Stimulated activated CD4-positive, alpha-beta T cell treated with anti-CD3 and anti-CD28 coated beads, Interleukin-12 subunit alpha, Interleukin-12 subunit beta, amount 100 ng/mL, for 24 hours (primary cell): ENCODE measurements around the gene EPX.

ENCODE experiments used
- DNase-seq, 2 experiments: peaks; one replicate each; pipeline ENCODE4 v3.0.0-alpha.2; 2020; ENCODE audit warnings: low read depth in 2 of 2

EPX gene

GRCh38 chr17:58227733-58228132, 35.2 kb downstream of the EPX start:
- DNase-seq = no peak

DNA sequence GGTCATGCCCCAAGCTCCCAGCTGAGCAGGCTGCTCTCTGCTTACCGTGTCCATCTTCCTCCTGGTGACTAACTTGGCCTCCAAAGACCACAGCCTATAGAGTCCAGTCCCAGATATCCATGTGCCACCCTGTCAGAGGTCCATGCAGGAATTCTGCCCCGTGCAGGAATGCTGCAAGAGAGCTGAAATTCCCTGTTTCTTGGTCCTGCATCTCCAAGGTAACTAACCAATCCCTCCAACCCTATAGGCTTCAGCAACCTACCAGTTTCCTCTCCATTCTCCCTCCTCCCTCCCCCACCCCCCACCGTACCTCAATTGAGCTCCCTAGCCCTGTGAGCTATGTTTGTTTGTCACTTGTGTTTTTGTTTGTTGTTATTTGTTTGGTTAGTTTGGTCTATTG, 36.2 kb downstream of the EPX start:
- no peak for DNase-seq

DNA sequence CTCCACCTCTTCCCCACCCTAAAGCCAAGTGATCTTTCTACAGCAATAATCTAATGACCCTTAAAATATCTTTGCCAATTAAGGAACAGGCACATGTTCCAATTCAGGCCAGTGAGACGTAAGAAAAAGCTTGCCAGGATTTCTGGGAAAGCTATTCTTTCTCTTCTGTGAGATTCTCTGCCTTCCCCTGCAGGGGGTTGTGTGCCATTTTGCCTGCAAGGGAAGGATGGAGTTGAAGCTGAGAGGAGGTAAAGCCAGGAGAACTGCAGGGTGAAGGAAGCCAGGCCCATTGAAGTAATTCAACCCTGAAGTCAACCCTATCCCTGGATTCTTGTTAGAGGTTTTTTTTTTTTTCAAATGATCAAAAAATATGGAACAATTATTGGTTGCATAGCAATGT, 36.9 kb downstream of the EPX start:
- DNase-seq = no peak

DNA sequence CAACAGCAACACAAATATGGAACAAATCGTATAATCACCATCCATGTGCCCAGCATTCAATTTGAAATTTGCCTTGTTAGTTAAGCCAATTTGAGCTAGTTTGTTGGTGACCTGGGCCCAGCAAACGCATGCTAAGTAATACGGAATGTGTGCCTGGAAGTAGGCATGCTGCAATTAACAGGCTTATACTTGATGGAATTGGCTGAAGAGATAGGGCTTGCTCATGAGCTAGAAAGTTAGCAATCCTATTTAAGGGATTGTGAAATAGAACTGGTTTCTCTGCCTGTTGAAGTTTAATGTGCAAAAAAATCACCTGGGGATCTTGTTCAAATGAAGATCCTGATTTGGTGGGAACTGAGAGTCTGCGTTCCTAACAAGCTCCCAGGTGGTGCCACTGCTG, 37.4 kb downstream of the EPX start:
- DNase-seq = no peak

GRCh38 chr17:58231641-58232040, 39.1 kb downstream of the EPX start:
- no peak for DNase-seq

- DNase-seq = no peak
Measured at GRCh38 chr17:58232707-58233156, 40.2 kb downstream of the EPX start.

- no peak for DNase-seq
Measured at GRCh38 chr17:58233543-58233942, 41.0 kb downstream of the EPX start.

- no peak for DNase-seq
Measured at GRCh38 chr17:58234512-58234911, 42.0 kb downstream of the EPX start.

GRCh38 chr17:58235821-58236220, 43.3 kb downstream of the EPX start:
- DNase-seq = no peak

- no peak for DNase-seq
Measured at GRCh38 chr17:58236394-58236793, 43.9 kb downstream of the EPX start.

- DNase-seq = no peak
Measured at GRCh38 chr17:58238147-58238634, 45.7 kb downstream of the EPX start, which contains the start of gene LPO. Gene LPO, plus strand, starts transcription at chr17:58238584. Its CDS starts 4,396 bp downstream, at chr17:58242980.

DNA sequence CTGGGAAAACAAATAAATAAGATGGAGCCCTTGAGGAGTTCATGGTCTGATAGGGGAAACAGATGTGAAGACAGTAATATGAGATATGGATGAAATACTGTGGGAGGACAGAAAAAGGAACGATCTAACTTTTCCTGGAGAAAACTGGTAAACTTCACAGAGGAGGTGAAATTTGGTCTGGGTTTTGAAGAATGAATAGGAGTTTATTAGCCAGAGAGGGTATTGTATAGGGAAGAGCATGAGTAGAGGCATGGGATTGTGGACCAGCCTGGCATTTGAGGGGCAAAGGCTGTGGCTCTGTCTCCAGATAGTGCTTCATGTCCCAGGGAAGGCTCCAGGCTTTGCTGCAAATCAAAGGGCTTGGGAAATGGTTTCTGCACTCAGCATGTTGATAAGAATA, 47.5 kb downstream of the EPX start:
- DNase-seq = no peak

GRCh38 chr17:58242171-58242784, 49.8 kb downstream of the EPX start:
- no peak for DNase-seq

DNA sequence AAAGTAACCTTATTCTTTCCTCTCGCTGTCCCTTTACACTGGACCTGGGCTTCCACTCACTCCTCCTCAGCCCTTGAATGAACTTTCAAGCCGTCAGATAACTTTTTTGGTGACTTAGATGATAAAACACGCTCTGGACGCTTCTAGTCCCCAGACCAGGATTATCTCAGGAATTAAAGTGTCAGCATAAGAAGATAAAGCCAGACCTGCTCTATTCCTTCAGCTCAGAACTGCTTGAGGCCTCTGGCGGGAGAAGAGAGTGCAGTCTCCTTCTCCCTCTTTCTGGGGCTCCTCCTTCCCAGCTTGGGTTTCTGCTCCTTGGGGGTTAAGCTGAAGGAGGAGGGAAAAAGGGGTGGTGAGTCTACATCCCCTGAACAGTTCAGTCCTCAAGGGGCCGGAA, 52.4 kb downstream of the EPX start:
- DNase-seq = no peak

DNA sequence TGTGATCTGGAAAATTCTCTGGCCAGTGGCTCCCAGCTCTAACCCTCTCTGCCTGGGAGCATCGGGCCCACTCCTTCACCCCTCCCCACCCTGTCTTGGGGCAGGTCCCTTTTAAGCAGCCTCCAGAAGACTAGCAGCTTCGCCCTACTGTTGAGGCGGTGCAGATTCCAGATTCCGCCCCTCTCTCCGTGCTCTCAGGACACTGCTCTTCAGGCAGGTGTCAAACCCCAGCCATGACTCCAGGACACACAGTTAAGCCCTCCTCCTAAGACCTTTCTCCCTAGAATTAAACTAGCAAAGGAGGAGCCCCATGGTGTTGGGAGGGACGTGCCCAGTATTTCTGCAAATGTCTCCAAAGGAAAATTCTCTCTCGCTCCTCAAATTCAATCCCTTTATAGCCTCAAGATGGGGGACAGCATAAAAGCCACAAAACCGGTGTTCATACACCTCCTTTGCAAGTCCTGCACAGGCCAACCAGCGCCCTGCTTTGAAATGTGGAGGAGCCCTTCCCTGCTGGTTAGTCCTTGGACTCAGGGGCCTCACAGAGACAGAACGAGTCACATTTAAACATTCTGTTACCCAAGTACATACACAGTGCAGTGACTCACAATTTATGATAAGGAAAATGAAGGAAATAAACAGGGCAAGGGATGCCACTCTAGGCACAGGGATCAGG, 53.0 kb downstream of the EPX start:
- no peak for DNase-seq

- no peak for DNase-seq
Measured at GRCh38 chr17:58246104-58246740, 53.7 kb downstream of the EPX start.

- DNase-seq = no peak
Measured at GRCh38 chr17:58246781-58247180, 54.3 kb downstream of the EPX start.

DNA sequence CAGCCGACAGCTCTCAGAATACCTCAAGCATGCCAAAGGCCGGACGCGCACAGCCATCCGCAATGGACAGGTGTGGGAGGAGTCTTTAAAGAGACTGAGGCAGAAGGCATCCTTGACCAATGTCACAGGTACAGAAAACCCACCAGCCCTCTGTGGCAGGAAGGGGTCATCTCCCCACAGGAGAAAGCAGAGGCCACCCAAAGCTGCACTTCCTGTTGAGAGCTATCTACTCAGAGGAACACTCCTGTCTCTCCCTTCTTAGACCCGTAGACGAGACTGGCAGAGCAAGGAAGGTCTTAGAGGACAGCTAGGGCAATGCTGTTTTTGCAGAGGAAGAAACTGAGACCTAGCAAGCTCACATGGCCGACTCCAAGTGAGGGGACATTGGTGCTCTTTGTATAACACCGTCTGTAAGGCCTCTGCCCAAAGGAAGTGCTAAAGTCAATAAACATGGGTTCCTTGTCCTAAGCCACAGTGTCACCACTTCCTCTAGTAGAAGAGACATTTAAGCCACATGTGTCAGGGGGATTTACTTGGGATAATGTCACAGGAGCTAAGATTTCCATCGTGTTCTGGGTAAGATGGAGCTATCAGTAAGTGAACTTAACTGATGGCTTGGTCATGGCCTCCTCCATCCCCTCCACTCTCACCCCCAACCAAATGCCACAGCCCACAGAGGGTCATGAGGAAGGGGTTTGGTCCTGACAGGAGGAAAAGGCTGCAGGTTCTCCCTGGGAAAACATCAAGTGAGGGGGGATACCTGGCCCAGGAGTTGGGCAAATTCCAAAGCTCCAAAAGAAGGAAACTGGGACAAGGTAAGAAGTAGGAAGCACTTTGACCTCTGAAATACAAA, 55.2 kb downstream of the EPX start:
- DNase-seq = no peak

GRCh38 chr17:58248955-58249269, 56.4 kb downstream of the EPX start:
- DNase-seq = no peak

- DNase-seq = peak; percentile 65 to 66
Measured at GRCh38 chr17:58249270-58250133, 57.0 kb downstream of the EPX start.

DNA sequence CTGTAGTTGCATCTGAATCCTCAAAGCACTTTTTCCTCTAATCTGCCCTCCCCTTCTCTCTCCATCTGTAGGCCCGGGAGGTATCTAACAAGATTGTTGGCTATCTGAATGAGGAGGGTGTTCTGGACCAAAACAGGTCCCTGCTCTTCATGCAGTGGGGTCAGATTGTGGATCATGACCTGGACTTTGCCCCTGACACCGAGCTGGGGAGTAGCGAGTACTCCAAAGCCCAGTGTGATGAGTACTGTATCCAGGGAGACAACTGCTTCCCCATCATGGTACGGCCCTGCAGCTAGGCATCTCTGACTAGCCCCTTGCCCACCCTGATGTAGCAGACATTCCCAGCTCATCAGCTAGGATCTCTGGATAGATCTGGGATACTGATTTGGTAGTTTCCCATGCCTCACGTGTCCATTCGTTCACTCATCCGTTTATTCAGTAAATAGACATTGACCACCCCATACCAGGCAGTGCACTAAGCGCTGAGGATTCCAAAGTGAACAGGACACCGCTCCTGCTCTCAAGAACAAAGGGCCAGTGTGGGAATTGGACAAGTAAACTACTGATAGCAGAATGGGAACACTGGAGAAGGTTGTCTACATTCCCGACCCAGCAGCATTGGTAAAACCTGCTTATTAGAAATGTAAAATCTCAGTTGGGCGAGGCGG, 58.0 kb downstream of the EPX start:
- no peak for DNase-seq
